H1 (cell line): ENCODE results near the gene CTCF. TPM values are rescaled to one million over a fixed set of nuclear protein-coding genes. Genes with fewer than 3 reads are reported as not detected.

Experiments
- CTCF ChIA-PET: fragments of 300-600 bp; sonication (Branson Sonifier 250); formaldehyde crosslinking; loops from one replicate; lab custom pipeline; 2021; ENCODE audit not compliant: partially characterized antibody; lab: Charles Lee
- POLR2A ChIA-PET: fragments of 300-600 bp; sonication (Branson Sonifier 250); formaldehyde crosslinking; loops from one replicate; lab custom pipeline; 2021; ENCODE audit warnings: inconsistent platforms; ENCODE audit not compliant: partially characterized antibody; lab: Charles Lee
- DNase-seq, 2 experiments: peaks; one replicate each; pipeline versions ENCODE4 v3.0.0 to v3.0.0-alpha.2; 2010 to 2022; ENCODE audit warnings: low spot score in 2 of 2, low read depth in 1 of 2, mixed read lengths in 1 of 2
- FAIRE-seq: peaks from 2 replicates; lab custom pipeline; 2011; peaks lifted over from hg19 to GRCh38; lab: Jason Lieb, UNC
- H2AFZ ChIP-seq: 2 replicates; pipeline ENCODE4 v1.8.1; 2012; ENCODE audit warnings: low read length, inconsistent platforms
- H2AK5ac ChIP-seq: 2 replicates; pipeline ENCODE4 v1.6.1; 2013; ENCODE audit warnings: low read depth, low read length
- H2BK120ac ChIP-seq: replicated peaks from 2 replicates; pipeline ENCODE3; 2013; ENCODE audit warnings: low read depth, low read length, inconsistent platforms
- H2BK12ac ChIP-seq: 2 replicates; pipeline ENCODE4 v1.6.1; 2013; ENCODE audit warnings: low read depth, low read length
- H2BK15ac ChIP-seq: 2 replicates; pipeline ENCODE4 v1.6.1; 2013; ENCODE audit warnings: low read length
- H2BK20ac ChIP-seq: 2 replicates; pipeline ENCODE4 v1.6.1; 2013; ENCODE audit warnings: low read length
- H2BK5ac ChIP-seq: 2 replicates; pipeline ENCODE4 v1.6.1; 2013; ENCODE audit warnings: low read depth, low read length
- H3K14ac ChIP-seq: 2 replicates; pipeline ENCODE4 v1.6.1; 2013; ENCODE audit warnings: inconsistent platforms; ENCODE audit not compliant: insufficient read length
- H3K18ac ChIP-seq: 2 replicates; pipeline ENCODE4 v1.6.1; 2013; ENCODE audit warnings: low read length; ENCODE audit errors: extremely low read depth
- H3K23ac ChIP-seq: 2 replicates; pipeline ENCODE4 v1.6.1; 2013; ENCODE audit warnings: inconsistent platforms; ENCODE audit not compliant: insufficient read length
- H3K23me2 ChIP-seq: 2 replicates; pipeline ENCODE4 v1.6.1; 2013; ENCODE audit warnings: low read depth, low read length
- H3K27ac ChIP-seq: 2 replicates; pipeline ENCODE4 v1.6.1; 2011; ENCODE audit warnings: low read depth, low read length, inconsistent platforms
- H3K27me3 ChIP-seq, 4 experiments: replicated peaks in 1 of 4; 1 replicate in 1 of 4; 2 replicates in 3 of 4; pipeline versions ENCODE4 v1.6.1 to v1.8.1; 2011 to 2013; ENCODE audit warnings: low read length in 3 of 4, mild to moderate bottlenecking in 3 of 4, inconsistent platforms in 2 of 4, mixed read lengths in 2 of 4, moderate library complexity in 1 of 4; ENCODE audit not compliant: control insufficient read depth in 3 of 4, insufficient read depth in 3 of 4; ENCODE audit errors: extremely low read depth in 1 of 4
- H3K36me3 ChIP-seq, 4 experiments: 2 replicates each; pipeline versions ENCODE4 v1.6.1 to v1.8.1; 2011 to 2013; ENCODE audit warnings: mild to moderate bottlenecking in 4 of 4, low read length in 3 of 4, moderate library complexity in 2 of 4, control low read depth in 1 of 4, inconsistent platforms in 1 of 4; ENCODE audit not compliant: insufficient read depth in 4 of 4, control insufficient read depth in 2 of 4
- H3K4ac ChIP-seq: replicated peaks from 2 replicates; pipeline ENCODE3; 2013; ENCODE audit warnings: low read length, low read depth, mixed read lengths, inconsistent platforms; ENCODE audit not compliant: insufficient read length
- H3K4me1 ChIP-seq, 4 experiments: replicated peaks in 1 of 4; 1 replicate in 1 of 4; 2 replicates in 3 of 4; pipeline versions ENCODE4 v1.6.1 to v1.8.1; 2011 to 2013; ENCODE audit warnings: low read length in 3 of 4, inconsistent platforms in 2 of 4, mixed read lengths in 1 of 4; ENCODE audit not compliant: insufficient read depth in 4 of 4, control insufficient read depth in 3 of 4
- H3K4me2 ChIP-seq, 2 experiments: 2 replicates each; pipeline versions ENCODE4 v1.6.1 to v1.8.1; 2011 to 2013; ENCODE audit warnings: low read depth in 2 of 2, low read length in 2 of 2, control low read depth in 1 of 2, inconsistent platforms in 1 of 2, mild to moderate bottlenecking in 1 of 2; ENCODE audit not compliant: insufficient read depth in 1 of 2
- H3K4me3 ChIP-seq, 4 experiments: fragments of 200-600, 300-600 bp in 1 of 4; sonication (generic), shearing (Covaris generic), sonication (Bioruptor Twin) in 1 of 4; 2 replicates each; pipeline versions ENCODE4 v1.5.1 to v1.8.1; 2011 to 2016; ENCODE audit warnings: low read length in 4 of 4, low read depth in 3 of 4, control low read depth in 2 of 4, inconsistent platforms in 2 of 4, mild to moderate bottlenecking in 2 of 4, mixed read lengths in 1 of 4, moderate library complexity in 1 of 4; ENCODE audit not compliant: insufficient read depth in 2 of 4; ENCODE audit errors: extremely low read depth in 1 of 4
- H3K56ac ChIP-seq: replicated peaks from 2 replicates; pipeline ENCODE3; 2013; ENCODE audit warnings: low read depth, mild to moderate bottlenecking, mixed read lengths, low read length, inconsistent platforms; ENCODE audit not compliant: insufficient read length
- H3K79me1 ChIP-seq: 2 replicates; pipeline ENCODE4 v1.6.1; 2013; ENCODE audit warnings: low read depth, low read length, control low read depth
- H3K79me2 ChIP-seq, 2 experiments: 2 replicates each; pipeline versions ENCODE4 v1.6.1 to v1.8.1; 2012 to 2013; ENCODE audit warnings: low read length in 2 of 2, mild to moderate bottlenecking in 2 of 2, inconsistent platforms in 1 of 2; ENCODE audit not compliant: insufficient read depth in 2 of 2, control insufficient read depth in 1 of 2
- H3K9ac ChIP-seq, 4 experiments: replicated peaks in 1 of 4; 1 replicate in 1 of 4; 2 replicates in 3 of 4; pipeline versions ENCODE4 v1.6.1 to v1.8.1; 2011 to 2013; ENCODE audit warnings: low read depth in 3 of 4, low read length in 3 of 4, control low read depth in 2 of 4, mild to moderate bottlenecking in 2 of 4, moderate library complexity in 2 of 4, inconsistent platforms in 1 of 4; ENCODE audit errors: extremely low read depth in 1 of 4
- H3K9me3 ChIP-seq, 2 experiments: 2 replicates each; pipeline versions ENCODE4 v1.6.1 to v1.8.1; 2012 to 2013; ENCODE audit warnings: mild to moderate bottlenecking in 2 of 2, moderate library complexity in 2 of 2, control low read depth in 1 of 2, inconsistent platforms in 1 of 2, low read depth in 1 of 2, low read length in 1 of 2, mixed read lengths in 1 of 2; ENCODE audit not compliant: insufficient read depth in 2 of 2
- H4K20me1 ChIP-seq, 2 experiments: replicated peaks in 1 of 2; 2 replicates each; pipeline versions ENCODE3 to v1.8.1; 2011 to 2013; ENCODE audit warnings: inconsistent platforms in 2 of 2, low read length in 2 of 2, mild to moderate bottlenecking in 1 of 2; ENCODE audit not compliant: insufficient read depth in 2 of 2, control insufficient read depth in 1 of 2
- H4K5ac ChIP-seq: 2 replicates; pipeline ENCODE4 v1.6.1; 2013; ENCODE audit warnings: low read length, low read depth, mixed read lengths, inconsistent platforms; ENCODE audit not compliant: insufficient read length
- H4K8ac ChIP-seq: 2 replicates; pipeline ENCODE4 v1.8.0; 2013; ENCODE audit warnings: mild to moderate bottlenecking, moderate library complexity, low read length, inconsistent platforms; ENCODE audit not compliant: insufficient read depth; ENCODE audit errors: extremely low read depth
- H4K91ac ChIP-seq: replicated peaks from 2 replicates; pipeline ENCODE3; 2013; ENCODE audit warnings: low read length, mixed read lengths, inconsistent platforms; ENCODE audit not compliant: insufficient read length
- BACH1 ChIP-seq: IDR thresholded peaks from 2 replicates; pipeline ENCODE4 v1.6.1; 2012; ENCODE audit warnings: low read length, improper control_type of control experiment
- BCL11A ChIP-seq, 2 experiments: IDR thresholded peaks; one replicate each; pipeline ENCODE4 v1.6.1; 2011; ENCODE audit warnings: low read depth in 2 of 2, low read length in 2 of 2, mild to moderate bottlenecking in 2 of 2
- CHD1 ChIP-seq: IDR thresholded peaks from 2 replicates; pipeline ENCODE4 v1.6.1; 2012; ENCODE audit warnings: low read depth, low read length, improper control_type of control experiment
- CTBP2 ChIP-seq: IDR thresholded peaks from 2 replicates; pipeline ENCODE4 v1.7.0; 2011; ENCODE audit warnings: borderline replicate concordance, mild to moderate bottlenecking, moderate library complexity, mixed read lengths, low read length; ENCODE audit not compliant: insufficient read depth, insufficient read length
- POU5F1 ChIP-seq: IDR thresholded peaks from 2 replicates; pipeline ENCODE4 v1.6.1; 2011; ENCODE audit warnings: low read depth, mild to moderate bottlenecking, low read length, moderate library complexity
- RBBP5 ChIP-seq: IDR thresholded peaks from 2 replicates; pipeline ENCODE4 v1.7.1; 2012; ENCODE audit warnings: low read depth, mild to moderate bottlenecking, inconsistent platforms, low read length, moderate library complexity, borderline replicate concordance
- SIX5 ChIP-seq: IDR thresholded peaks from 2 replicates; pipeline ENCODE4 v1.6.1; 2011; ENCODE audit warnings: mild to moderate bottlenecking, low read depth, low read length
- SUZ12 ChIP-seq: fragments of 200-600 bp; sonication (generic); IDR thresholded peaks from 2 replicates; pipeline ENCODE4 v1.6.1; 2012; ENCODE audit warnings: mild to moderate bottlenecking, inconsistent platforms, low read length, moderate library complexity, mixed read lengths
- WGBS, 2 experiments: shearing (Covaris generic) in 1 of 2; methylation state at CpG; one replicate each; pipeline versions ENCODE4 v1.1.6 to v1.1.7; 2013 to 2015; ENCODE audit warnings: low lambda C conversion rate in 2 of 2, mixed read lengths in 2 of 2, inconsistent platforms in 1 of 2, low coverage in 1 of 2, missing lambda C conversion rate in 1 of 2; ENCODE audit not compliant: insufficient replicate concordance in 2 of 2, insufficient coverage in 1 of 2, insufficient read length in 1 of 2; ENCODE audit errors: extremely low coverage in 1 of 2, missing lambda C conversion rate in 1 of 2; 5-methylcytosine and 5-hydroxymethylcytosine counted together
- polyA plus RNA-seq, 7 experiments: library from polyadenylated mRNA; depleted of rRNA in 3 of 7; stranded (reverse) in 5 of 7; unstranded in 2 of 7; fragments of >200 nt in 5 of 7; fragments of 200-250 nt in 2 of 7; gene quantifications; 1 replicate in 5 of 7; 2 replicates in 1 of 7; 4 replicates in 1 of 7; pipeline versions ENCODE4 v1.2.1 to v1.2.3, GENCODE V29; 2011 to 2013; ENCODE audit warnings: missing spikeins in 2 of 7, mixed read lengths in 2 of 7
- total RNA-seq: library from RNA; stranded (reverse); fragmentation: NEBNext Ultra II Directional; extraction: Animal tissue kit (Norgen Biotek cat#: 25700); gene quantifications from 2 replicates; pipeline ENCODE4 v1.2.1, GENCODE V29; 2021
- TF ChIP-seq, protein P1 (sequence below), 3 experiments: IDR thresholded peaks; 1 replicate in 2 of 3; 2 replicates in 1 of 3; pipeline versions ENCODE4 v1.5.1 to v1.6.1; 2011; ENCODE audit warnings: low read length in 3 of 3, mild to moderate bottlenecking in 3 of 3, inconsistent platforms in 2 of 3, low read depth in 1 of 3, moderate library complexity in 1 of 3; ENCODE audit not compliant: insufficient read depth in 1 of 3; ENCODE audit errors: control extremely low read depth in 1 of 3
- TF ChIP-seq, protein P2 (sequence below): IDR thresholded peaks from 2 replicates; pipeline ENCODE4 v1.6.1; 2012; ENCODE audit warnings: inconsistent platforms
- TF ChIP-seq, protein P3 (sequence below): IDR thresholded peaks from 2 replicates; pipeline ENCODE4 v1.6.1; 2012; ENCODE audit warnings: inconsistent platforms

Gene CTCF
- total and polyA plus RNA-seq, 2 of the 8 experiments (the other 6 are each of a cell fraction or from before 2014, with no cell fraction given): 32.4 to 66.0 TPM

DNA sequence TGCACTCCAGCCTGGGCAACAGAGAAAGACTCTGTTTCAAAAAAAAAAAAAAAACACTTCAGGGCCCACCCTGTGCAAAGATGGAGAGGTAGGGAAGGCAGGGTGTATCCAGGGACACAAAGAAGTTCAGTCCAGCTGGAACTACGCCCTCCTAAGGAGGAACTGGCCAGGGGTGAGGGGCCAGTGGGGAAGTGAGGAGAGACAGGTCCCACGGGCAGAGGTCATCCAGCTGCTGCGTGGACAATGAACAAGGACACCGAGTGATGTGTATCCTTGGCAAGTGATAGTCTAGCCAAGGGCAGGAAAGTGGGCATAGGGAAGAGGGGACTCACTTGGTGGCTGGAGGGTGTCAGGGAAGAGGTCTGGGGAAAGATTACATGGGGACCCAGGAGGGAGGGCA lies 43.1 kb upstream of the CTCF start:
- Histone ChIP-seq H3K9ac (no peak overlapping the region), H3K14ac (no peak overlapping the region), H4K20me1 (no peaks in the 10 kb centered on the region), H2BK15ac (no peak overlapping the region), H2BK120ac (no peak overlapping the region), H3K27me3 (peaks cover 3 to 29% (median 14%) of the 10 kb centered on the region in 4 experiments; a peak in 6 of 7 replicates), H3K18ac (no peak overlapping the region), H3K4me1 (no peaks in the 10 kb centered on the region), H3K56ac (no peak overlapping the region), H2BK5ac (no peak overlapping the region), H3K36me3 (no peaks in the 10 kb centered on the region), H2BK20ac (no peak overlapping the region), H4K8ac (no peak overlapping the region; the same call in 1 of the 2 replicates), H3K4me3 (no peak overlapping the region), H3K79me2 (no peaks in the 10 kb centered on the region), H3K9me3 (no peaks in the 10 kb centered on the region), H3K23me2 (no peaks in the 10 kb centered on the region), H3K27ac (no peak overlapping the region), H3K79me1 (no peaks in the 10 kb centered on the region; the same call in 1 of the 2 replicates), H2BK12ac (no peak overlapping the region), H3K4me2 (no peak overlapping the region), H2AFZ (no peak overlapping the region), H3K23ac (no peak overlapping the region), H4K91ac (no peak overlapping the region), H4K5ac (no peak overlapping the region), H2AK5ac (no peak overlapping the region), H3K4ac (no peak overlapping the region)
- no peak for DNase-seq
- 91% methylated on average over 4 of the region's 4 CpGs; no CpG with 5 or more reads in 1 of the 2 experiments for WGBS, 2 experiments
- ChIA-PET POLR2A (no interaction called here), CTCF (interaction anchor here (0.6 to 8.7 kb wide), 11 partner anchors 12 to 408 kb away, joined by 3 to 166 read pairs (median 46); partner anchors contain the start of genes ACD, C16orf86, CARMIL2 and CTCF)
- FAIRE-seq: no peak
- TF ChIP-seq CHD1 (no peak), SUZ12 (no peak), SIX5 (no peak), POU5F1 (no peak), BCL11A (IDR thresholded peaks at IDR 0.05; ENCODE audit: low read depth in 2 of 2, low read length in 2 of 2) (no peak), BACH1 (no peak), CTBP2 (no peak), RBBP5 (no peak)
- TF ChIP-seq, protein P1, sequence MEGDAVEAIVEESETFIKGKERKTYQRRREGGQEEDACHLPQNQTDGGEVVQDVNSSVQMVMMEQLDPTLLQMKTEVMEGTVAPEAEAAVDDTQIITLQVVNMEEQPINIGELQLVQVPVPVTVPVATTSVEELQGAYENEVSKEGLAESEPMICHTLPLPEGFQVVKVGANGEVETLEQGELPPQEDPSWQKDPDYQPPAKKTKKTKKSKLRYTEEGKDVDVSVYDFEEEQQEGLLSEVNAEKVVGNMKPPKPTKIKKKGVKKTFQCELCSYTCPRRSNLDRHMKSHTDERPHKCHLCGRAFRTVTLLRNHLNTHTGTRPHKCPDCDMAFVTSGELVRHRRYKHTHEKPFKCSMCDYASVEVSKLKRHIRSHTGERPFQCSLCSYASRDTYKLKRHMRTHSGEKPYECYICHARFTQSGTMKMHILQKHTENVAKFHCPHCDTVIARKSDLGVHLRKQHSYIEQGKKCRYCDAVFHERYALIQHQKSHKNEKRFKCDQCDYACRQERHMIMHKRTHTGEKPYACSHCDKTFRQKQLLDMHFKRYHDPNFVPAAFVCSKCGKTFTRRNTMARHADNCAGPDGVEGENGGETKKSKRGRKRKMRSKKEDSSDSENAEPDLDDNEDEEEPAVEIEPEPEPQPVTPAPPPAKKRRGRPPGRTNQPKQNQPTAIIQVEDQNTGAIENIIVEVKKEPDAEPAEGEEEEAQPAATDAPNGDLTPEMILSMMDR (IDR thresholded peaks at IDR 0.05; ENCODE audit: control extremely low read depth in 1 of 3, insufficient read depth in 1 of 3, low read depth in 1 of 3, low read length in 3 of 3): no peak
- TF ChIP-seq, protein P2, sequence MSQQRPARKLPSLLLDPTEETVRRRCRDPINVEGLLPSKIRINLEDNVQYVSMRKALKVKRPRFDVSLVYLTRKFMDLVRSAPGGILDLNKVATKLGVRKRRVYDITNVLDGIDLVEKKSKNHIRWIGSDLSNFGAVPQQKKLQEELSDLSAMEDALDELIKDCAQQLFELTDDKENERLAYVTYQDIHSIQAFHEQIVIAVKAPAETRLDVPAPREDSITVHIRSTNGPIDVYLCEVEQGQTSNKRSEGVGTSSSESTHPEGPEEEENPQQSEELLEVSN: no peak
- TF ChIP-seq, protein P3, sequence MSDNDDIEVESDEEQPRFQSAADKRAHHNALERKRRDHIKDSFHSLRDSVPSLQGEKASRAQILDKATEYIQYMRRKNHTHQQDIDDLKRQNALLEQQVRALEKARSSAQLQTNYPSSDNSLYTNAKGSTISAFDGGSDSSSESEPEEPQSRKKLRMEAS: no peak
